SK-N-SH treated with all-trans-retinoic acid at 6 μM for 48 hours (cell line): ENCODE measurements around the gene MAST1.
"Not testable (repeated sequence)": the region's sequence is repeated elsewhere in the genome, so short reads cannot be mapped to it uniquely, and the experiment has no call there.

Experiments used
- ATAC-seq: fragments of 200-7000 bp; cut with Tn5 transposase; 3 replicates; pipeline ENCODE4 v1.9.1; 2020; ENCODE audit warnings: mild to moderate bottlenecking, moderate library complexity
- ARNTL ChIP-seq: fragments of 450-650 bp; formaldehyde crosslinking; IDR thresholded peaks from 2 replicates; pipeline ENCODE4 v1.5.0; 2020; ENCODE audit warnings: low read depth, mild to moderate bottlenecking, moderate library complexity, borderline replicate concordance
- BACH2 ChIP-seq: fragments of 250-450 bp; sonication (Bioruptor Pico); IDR thresholded peaks from 2 replicates; pipeline ENCODE4 v1.9.0; 2021; ENCODE audit warnings: mild to moderate bottlenecking, borderline replicate concordance
- CSDC2 ChIP-seq: fragments of 250-450 bp; sonication (Bioruptor Pico); IDR thresholded peaks from 2 replicates; pipeline ENCODE4 v1.5.0; 2020; ENCODE audit warnings: mild to moderate bottlenecking, moderate library complexity
- ESRRG ChIP-seq: fragments of 250-450 bp; sonication (Bioruptor Pico); IDR thresholded peaks from 2 replicates; pipeline ENCODE4 v1.6.1; 2021; ENCODE audit warnings: mild to moderate bottlenecking
- GLIS3 ChIP-seq: fragments of 250-450 bp; sonication (Bioruptor Pico); IDR thresholded peaks from 2 replicates; pipeline ENCODE4 v1.5.0; 2020; ENCODE audit warnings: mild to moderate bottlenecking, moderate library complexity
- ISL1 ChIP-seq: fragments of 250-450 bp; sonication (Bioruptor Pico); IDR thresholded peaks from 2 replicates; pipeline ENCODE4 v2.1.2; 2022; ENCODE audit warnings: mild to moderate bottlenecking, moderate library complexity
- OSR1 ChIP-seq: fragments of 250-450 bp; sonication (Bioruptor Pico); IDR thresholded peaks from 2 replicates; pipeline ENCODE4 v1.8.0; 2022; ENCODE audit warnings: moderate library complexity, mild to moderate bottlenecking, inconsistent platforms
- PPARA ChIP-seq: fragments of 250-450 bp; sonication (Bioruptor Pico); IDR thresholded peaks from 2 replicates; pipeline ENCODE4 v1.5.0; 2020; ENCODE audit warnings: mild to moderate bottlenecking, borderline replicate concordance
- RARB ChIP-seq: fragments of 250-450 bp; sonication (Bioruptor Pico); IDR thresholded peaks from 2 replicates; pipeline ENCODE4 v1.8.0; 2021; ENCODE audit warnings: mild to moderate bottlenecking, moderate library complexity
- SNAI2 ChIP-seq: fragments of 250-450 bp; sonication (Bioruptor Pico); IDR thresholded peaks from 2 replicates; pipeline ENCODE4 v1.5.0; 2020; ENCODE audit warnings: mild to moderate bottlenecking, moderate library complexity
- TCF4 ChIP-seq: fragments of 250-450 bp; sonication (Bioruptor Pico); IDR thresholded peaks from 2 replicates; pipeline ENCODE4 v1.8.0; 2021; ENCODE audit warnings: mild to moderate bottlenecking, moderate library complexity, borderline replicate concordance
- ZC3H10 ChIP-seq: fragments of 250-450 bp; sonication (Bioruptor Pico); IDR thresholded peaks from 2 replicates; pipeline ENCODE4 v1.5.1; 2021; ENCODE audit warnings: mild to moderate bottlenecking, moderate library complexity
- ZFP30 ChIP-seq: fragments of 450-650 bp; formaldehyde crosslinking; IDR thresholded peaks from 2 replicates; pipeline ENCODE4 v1.5.0; 2022; ENCODE audit warnings: mild to moderate bottlenecking, moderate library complexity
- ZNF565 ChIP-seq: fragments of 450-650 bp; formaldehyde crosslinking; conservative IDR thresholded peaks from 2 replicates; pipeline ENCODE4 v1.5.0; 2020; ENCODE audit warnings: low read depth, mild to moderate bottlenecking, moderate library complexity
- ZNF70 ChIP-seq: fragments of 450-650 bp; formaldehyde crosslinking; IDR thresholded peaks from 2 replicates; pipeline ENCODE4 v1.5.0; 2020; ENCODE audit warnings: mild to moderate bottlenecking, moderate library complexity
- ZNF8 ChIP-seq: fragments of 450-650 bp; formaldehyde crosslinking; IDR thresholded peaks from 2 replicates; pipeline ENCODE4 v1.5.0; 2020; ENCODE audit warnings: mild to moderate bottlenecking, moderate library complexity
- TF ChIP-seq, protein P1 (sequence below): fragments of 250-450 bp; sonication (Bioruptor Pico); IDR thresholded peaks from 2 replicates; pipeline ENCODE4 v1.5.1; 2020; ENCODE audit warnings: low read depth, mild to moderate bottlenecking, moderate library complexity
- TF ChIP-seq, protein P2 (sequence below): fragments of 250-450 bp; sonication (Bioruptor Pico); IDR thresholded peaks from 2 replicates; pipeline ENCODE4 v1.5.1; 2021; ENCODE audit warnings: mild to moderate bottlenecking, moderate library complexity
- TF ChIP-seq, protein P3 (sequence below): fragments of 250-450 bp; sonication (Bioruptor Pico); IDR thresholded peaks from 2 replicates; pipeline ENCODE4 v1.5.0; 2020; ENCODE audit warnings: mild to moderate bottlenecking, moderate library complexity
- TF ChIP-seq, protein P4 (sequence below): fragments of 250-450 bp; sonication (Bioruptor Pico); IDR thresholded peaks from 2 replicates; pipeline ENCODE4 v1.8.0; 2021; ENCODE audit warnings: low read depth, mild to moderate bottlenecking, moderate library complexity, borderline replicate concordance
- TF ChIP-seq, protein P5 (sequence below): fragments of 250-450 bp; sonication (Bioruptor Pico); IDR thresholded peaks from 2 replicates; pipeline ENCODE4 v1.8.0; 2020; ENCODE audit warnings: mild to moderate bottlenecking, moderate library complexity, borderline replicate concordance

MAST1 gene

DNA sequence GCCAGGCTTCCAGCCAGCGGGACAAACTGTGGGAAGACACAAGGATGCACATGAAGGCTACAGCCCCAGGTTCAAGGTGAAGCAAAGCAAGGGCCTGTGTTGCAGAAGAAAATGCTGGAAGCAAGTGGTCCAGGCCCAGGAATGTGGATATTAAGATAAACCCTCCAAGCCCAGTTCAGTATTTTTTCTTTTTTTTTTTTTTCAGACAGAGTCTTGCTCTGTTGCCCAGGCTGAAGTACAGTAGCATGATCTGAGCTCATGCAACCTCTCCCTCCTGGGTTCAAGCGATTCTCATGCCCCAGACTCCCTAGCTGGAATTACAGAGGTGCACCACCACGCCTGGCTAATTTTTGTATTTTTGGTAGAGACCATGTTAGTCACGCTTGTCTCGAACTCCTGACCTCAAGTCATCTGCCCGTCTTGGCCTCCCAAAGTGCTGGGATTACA lies 41.2 kb upstream of the MAST1 start:
- TF ChIP-seq ARNTL = no peak
- TF ChIP-seq, protein P1, sequence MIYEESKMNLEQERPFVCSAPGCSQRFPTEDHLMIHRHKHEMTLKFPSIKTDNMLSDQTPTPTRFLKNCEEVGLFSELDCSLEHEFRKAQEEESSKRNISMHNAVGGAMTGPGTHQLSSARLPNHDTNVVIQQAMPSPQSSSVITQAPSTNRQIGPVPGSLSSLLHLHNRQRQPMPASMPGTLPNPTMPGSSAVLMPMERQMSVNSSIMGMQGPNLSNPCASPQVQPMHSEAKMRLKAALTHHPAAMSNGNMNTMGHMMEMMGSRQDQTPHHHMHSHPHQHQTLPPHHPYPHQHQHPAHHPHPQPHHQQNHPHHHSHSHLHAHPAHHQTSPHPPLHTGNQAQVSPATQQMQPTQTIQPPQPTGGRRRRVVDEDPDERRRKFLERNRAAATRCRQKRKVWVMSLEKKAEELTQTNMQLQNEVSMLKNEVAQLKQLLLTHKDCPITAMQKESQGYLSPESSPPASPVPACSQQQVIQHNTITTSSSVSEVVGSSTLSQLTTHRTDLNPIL (CRISPR knock-in tag) = no peak
- TF ChIP-seq BACH2 (CRISPR knock-in tag) = no peak
- TF ChIP-seq, protein P2, sequence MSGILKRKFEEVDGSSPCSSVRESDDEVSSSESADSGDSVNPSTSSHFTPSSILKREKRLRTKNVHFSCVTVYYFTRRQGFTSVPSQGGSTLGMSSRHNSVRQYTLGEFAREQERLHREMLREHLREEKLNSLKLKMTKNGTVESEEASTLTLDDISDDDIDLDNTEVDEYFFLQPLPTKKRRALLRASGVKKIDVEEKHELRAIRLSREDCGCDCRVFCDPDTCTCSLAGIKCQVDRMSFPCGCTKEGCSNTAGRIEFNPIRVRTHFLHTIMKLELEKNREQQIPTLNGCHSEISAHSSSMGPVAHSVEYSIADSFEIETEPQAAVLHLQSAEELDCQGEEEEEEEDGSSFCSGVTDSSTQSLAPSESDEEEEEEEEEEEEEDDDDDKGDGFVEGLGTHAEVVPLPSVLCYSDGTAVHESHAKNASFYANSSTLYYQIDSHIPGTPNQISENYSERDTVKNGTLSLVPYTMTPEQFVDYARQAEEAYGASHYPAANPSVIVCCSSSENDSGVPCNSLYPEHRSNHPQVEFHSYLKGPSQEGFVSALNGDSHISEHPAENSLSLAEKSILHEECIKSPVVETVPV (CRISPR knock-in tag) = no peak
- no peak for TF ChIP-seq ZC3H10 (CRISPR knock-in tag)
- ATAC-seq = no peak

DNA sequence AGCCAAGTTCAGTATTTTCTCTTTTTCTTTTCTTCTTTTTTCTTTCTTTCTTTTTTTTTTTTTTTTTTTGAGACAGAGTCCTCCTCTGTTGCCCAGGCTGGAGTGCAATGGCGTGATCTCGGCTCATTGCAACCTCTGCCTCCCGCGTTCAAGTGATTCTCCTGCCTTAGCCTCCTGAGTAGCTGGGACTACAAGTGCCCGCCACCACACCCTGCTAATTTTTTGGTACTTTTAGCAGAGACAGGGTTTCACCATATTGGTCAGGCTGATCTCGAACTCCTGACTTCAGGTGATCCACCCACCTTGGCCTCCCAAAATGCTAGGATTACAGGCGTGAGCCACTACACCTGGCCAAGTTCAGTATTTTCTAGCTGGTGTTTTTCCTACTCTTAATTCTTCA lies 40.7 kb upstream of the MAST1 start:
- not testable (repeated sequence) for ATAC-seq

DNA sequence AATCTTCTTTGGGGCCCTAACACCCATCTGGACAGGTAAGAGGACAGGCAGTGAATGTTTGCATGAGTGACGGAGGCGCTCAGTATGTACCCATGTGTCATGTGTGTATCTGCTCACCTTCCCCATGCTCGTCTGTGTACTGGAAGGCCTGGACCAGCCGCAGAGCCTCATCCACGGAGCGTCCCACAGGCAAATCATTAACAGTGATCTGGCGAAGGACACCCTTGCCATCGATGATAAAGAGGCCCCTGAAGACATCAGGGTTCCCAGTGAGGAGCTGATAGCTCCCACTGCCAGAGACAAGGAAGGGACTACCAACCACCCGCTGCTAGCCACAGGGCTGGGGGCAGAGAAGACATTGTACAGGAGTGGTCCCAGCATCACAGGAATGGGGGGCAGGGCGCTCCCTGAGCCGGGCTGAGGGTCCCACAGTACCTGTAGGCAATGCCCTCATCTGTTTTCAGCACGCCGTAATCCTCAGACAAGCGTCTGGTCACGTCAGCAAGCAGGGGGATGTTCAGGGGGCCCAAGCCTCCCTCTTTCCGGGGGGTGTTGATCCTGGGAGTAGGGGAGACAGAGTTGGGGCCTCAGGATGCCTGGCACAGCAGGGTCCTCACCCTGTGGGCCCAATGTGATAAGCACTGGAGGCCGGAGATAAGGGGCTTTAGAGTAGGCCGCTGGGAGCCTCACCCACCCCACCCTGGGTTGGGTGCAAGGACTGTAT lies 38.4 kb upstream of the MAST1 start:
- no peak for ATAC-seq
- TF ChIP-seq, protein P3, sequence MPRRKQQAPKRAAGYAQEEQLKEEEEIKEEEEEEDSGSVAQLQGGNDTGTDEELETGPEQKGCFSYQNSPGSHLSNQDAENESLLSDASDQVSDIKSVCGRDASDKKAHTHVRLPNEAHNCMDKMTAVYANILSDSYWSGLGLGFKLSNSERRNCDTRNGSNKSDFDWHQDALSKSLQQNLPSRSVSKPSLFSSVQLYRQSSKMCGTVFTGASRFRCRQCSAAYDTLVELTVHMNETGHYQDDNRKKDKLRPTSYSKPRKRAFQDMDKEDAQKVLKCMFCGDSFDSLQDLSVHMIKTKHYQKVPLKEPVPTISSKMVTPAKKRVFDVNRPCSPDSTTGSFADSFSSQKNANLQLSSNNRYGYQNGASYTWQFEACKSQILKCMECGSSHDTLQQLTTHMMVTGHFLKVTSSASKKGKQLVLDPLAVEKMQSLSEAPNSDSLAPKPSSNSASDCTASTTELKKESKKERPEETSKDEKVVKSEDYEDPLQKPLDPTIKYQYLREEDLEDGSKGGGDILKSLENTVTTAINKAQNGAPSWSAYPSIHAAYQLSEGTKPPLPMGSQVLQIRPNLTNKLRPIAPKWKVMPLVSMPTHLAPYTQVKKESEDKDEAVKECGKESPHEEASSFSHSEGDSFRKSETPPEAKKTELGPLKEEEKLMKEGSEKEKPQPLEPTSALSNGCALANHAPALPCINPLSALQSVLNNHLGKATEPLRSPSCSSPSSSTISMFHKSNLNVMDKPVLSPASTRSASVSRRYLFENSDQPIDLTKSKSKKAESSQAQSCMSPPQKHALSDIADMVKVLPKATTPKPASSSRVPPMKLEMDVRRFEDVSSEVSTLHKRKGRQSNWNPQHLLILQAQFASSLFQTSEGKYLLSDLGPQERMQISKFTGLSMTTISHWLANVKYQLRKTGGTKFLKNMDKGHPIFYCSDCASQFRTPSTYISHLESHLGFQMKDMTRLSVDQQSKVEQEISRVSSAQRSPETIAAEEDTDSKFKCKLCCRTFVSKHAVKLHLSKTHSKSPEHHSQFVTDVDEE (CRISPR knock-in tag) = no peak
- TF ChIP-seq ZNF70 (CRISPR knock-in tag) = no peak
- no peak for TF ChIP-seq RARB
- TF ChIP-seq GLIS3 (CRISPR knock-in tag) = no peak
- TF ChIP-seq ZC3H10 (CRISPR knock-in tag) = no peak
- TF ChIP-seq SNAI2 (CRISPR knock-in tag) = no peak
- TF ChIP-seq ZFP30 (CRISPR knock-in tag) = no peak
- no peak for TF ChIP-seq TCF4 (CRISPR knock-in tag)
- TF ChIP-seq CSDC2 (CRISPR knock-in tag) = no peak
- no peak for TF ChIP-seq PPARA
- no peak for TF ChIP-seq ZNF8 (CRISPR knock-in tag)
- no peak for TF ChIP-seq ESRRG (CRISPR knock-in tag)
- TF ChIP-seq, protein P1 (CRISPR knock-in tag) = no peak
- TF ChIP-seq ZNF565 (CRISPR knock-in tag) = no peak
- no peak for TF ChIP-seq BACH2 (CRISPR knock-in tag)
- no peak for TF ChIP-seq OSR1 (CRISPR knock-in tag)
- TF ChIP-seq ARNTL = no peak
- TF ChIP-seq, protein P4, sequence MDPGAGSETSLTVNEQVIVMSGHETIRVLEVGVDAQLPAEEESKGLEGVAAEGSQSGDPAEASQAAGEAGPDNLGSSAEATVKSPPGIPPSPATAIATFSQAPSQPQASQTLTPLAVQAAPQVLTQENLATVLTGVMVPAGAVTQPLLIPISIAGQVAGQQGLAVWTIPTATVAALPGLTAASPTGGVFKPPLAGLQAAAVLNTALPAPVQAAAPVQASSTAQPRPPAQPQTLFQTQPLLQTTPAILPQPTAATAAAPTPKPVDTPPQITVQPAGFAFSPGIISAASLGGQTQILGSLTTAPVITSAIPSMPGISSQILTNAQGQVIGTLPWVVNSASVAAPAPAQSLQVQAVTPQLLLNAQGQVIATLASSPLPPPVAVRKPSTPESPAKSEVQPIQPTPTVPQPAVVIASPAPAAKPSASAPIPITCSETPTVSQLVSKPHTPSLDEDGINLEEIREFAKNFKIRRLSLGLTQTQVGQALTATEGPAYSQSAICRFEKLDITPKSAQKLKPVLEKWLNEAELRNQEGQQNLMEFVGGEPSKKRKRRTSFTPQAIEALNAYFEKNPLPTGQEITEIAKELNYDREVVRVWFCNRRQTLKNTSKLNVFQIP (CRISPR knock-in tag) = no peak
- TF ChIP-seq ISL1 (CRISPR knock-in tag) = no peak
- TF ChIP-seq, protein P5, sequence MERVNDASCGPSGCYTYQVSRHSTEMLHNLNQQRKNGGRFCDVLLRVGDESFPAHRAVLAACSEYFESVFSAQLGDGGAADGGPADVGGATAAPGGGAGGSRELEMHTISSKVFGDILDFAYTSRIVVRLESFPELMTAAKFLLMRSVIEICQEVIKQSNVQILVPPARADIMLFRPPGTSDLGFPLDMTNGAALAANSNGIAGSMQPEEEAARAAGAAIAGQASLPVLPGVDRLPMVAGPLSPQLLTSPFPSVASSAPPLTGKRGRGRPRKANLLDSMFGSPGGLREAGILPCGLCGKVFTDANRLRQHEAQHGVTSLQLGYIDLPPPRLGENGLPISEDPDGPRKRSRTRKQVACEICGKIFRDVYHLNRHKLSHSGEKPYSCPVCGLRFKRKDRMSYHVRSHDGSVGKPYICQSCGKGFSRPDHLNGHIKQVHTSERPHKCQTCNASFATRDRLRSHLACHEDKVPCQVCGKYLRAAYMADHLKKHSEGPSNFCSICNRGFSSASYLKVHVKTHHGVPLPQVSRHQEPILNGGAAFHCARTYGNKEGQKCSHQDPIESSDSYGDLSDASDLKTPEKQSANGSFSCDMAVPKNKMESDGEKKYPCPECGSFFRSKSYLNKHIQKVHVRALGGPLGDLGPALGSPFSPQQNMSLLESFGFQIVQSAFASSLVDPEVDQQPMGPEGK = no peak
